Left colon (tissue), 2 donors: ENCODE results near the gene ROR2. TPM values are rescaled to one million over a fixed set of nuclear protein-coding genes. Genes with fewer than 3 reads are reported as not detected.

Experiments
- ATAC-seq: fragments of 200-7000 bp; cut with Tn5 transposase; one replicate; pipeline ENCODE4 v1.9.1; 2020; ENCODE audit warnings: mild to moderate bottlenecking, moderate library complexity
- DNase-seq, 2 donors: peaks; one replicate each; pipeline ENCODE4 v3.0.0-alpha.2; 2020
- intact Hi-C, 2 donors: fragments of 100-400 bp; cut with DNase I in 1 of 2; cut with micrococcal nuclease in 1 of 2; formaldehyde crosslinking; loops; one replicate each; pipeline versions ENCODE4 v1.11.2 to v1.14.0; 2022; cut with DNase I, micrococcal nuclease
- total RNA-seq, 2 donors: library from RNA; stranded (reverse); fragmentation: NEBNext Ultra II Directional; extraction: Animal tissue kit (Norgen Biotek cat#: 25700); gene quantifications; one replicate each; pipeline ENCODE4 v1.2.1, GENCODE V29; 2021
- donor health status: DM: no; HTN: no; CAD: no.
- donor health status: DM: yes; HTN: yes; CAD: no.

The ROR2 gene
- total RNA-seq, 2 donors from 2014 or later, result 6.2 to 8.3 TPM

- intact Hi-C loops, result no loop called here
- DNase-seq (no peak), ATAC-seq (no peak)
These were observed 113.5 kb downstream of the ROR2 start for GRCh38 chr9:91836515-91836914.

- no peak for DNase-seq
- ATAC-seq, result no peak
- intact Hi-C loops, result no loop called here
These were observed 114.4 kb downstream of the ROR2 start for GRCh38 chr9:91835632-91836031.

- DNase-seq, result no peak
- intact Hi-C loops, result no loop called here
- no peak for ATAC-seq
These were observed 114.8 kb downstream of the ROR2 start for GRCh38 chr9:91835216-91835615.

- DNase-seq (no peak), ATAC-seq (peak; percentile 14)
- intact Hi-C loops, result no loop called here
These were observed 115.3 kb downstream of the ROR2 start for GRCh38 chr9:91834740-91835139.

DNA sequence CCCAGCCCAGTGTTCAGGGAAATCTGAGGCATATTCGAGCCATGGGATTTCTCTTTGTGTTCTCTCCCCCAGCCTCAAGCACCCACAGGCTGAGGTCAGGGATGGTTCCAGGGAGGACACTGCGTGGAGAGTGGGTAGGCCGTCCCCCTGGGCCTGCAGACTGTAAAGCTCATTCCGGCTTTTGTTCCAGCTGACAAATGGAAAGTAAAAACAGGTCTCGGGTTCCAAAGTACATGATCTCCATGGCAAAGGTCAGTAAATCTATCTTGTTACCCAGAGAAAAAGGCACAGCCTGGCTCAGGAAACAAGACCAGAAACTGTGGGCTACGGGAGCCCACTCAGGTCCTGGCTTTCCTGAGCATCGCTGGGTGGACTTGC is 116.2 kb downstream of the ROR2 start:
- DNase-seq (no peak), ATAC-seq (no peak)
- intact Hi-C loops, result no loop called here

DNA sequence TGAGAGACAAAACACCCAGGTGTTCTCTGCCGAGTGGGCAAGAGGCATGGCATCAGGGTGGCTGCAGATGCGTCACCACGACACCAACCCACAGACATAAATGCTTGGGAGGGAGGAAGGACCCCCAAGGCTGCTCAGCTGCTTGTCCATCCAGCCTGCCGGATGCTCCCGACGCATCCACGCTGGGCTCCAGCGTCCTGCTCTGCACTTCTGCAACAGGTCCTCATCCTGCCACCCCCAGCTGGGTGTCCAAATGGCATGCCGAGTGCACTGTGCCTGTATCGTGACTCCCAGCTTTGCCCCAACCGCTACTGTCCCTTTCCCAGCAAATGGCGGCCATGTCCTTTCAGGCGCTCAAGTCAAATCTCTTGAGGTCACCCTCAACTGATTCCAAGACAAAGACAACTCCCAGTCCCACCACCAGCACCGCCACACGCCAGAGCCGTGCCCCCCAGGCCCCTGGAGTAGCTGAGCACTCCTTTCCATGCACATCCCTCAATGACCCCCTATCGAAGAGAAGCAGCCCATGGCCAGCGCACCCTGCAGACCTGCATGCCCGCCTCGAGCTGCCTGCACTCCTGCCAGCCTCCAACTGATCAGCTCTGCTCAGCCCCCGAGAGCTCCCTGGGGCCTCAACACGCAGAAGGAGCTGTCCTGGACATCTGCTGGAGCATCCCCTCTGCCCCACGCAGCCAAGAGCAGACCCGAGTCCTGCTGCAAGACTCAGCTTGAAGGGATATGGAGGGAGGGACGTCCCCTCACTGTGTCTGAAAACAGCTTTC is 116.7 kb downstream of the ROR2 start:
- DNase-seq, result no peak
- intact Hi-C loops, result no loop called here
- ATAC-seq, result no peak

DNA sequence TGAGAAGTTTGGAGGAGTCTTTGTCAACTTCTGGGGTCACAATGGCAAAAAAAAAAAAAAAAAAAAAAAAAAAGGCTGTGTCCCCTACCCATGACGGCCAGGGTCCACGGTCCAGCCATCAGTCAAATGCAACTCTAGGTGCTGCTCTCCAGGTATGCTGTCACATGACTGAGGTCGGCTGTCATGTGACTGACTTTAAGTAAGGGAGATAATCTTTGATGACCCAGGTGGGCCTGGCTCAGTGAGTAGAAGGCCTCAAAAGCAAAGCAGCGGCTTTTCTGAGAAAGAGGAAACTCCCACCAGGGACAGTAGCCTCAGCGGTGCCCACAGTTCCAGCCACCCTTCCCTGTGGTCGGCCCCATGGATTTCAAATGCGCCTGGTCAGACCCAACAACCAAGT is 117.7 kb downstream of the ROR2 start:
- DNase-seq (no peak), ATAC-seq (no peak)
- intact Hi-C loops, result no loop called here

DNA sequence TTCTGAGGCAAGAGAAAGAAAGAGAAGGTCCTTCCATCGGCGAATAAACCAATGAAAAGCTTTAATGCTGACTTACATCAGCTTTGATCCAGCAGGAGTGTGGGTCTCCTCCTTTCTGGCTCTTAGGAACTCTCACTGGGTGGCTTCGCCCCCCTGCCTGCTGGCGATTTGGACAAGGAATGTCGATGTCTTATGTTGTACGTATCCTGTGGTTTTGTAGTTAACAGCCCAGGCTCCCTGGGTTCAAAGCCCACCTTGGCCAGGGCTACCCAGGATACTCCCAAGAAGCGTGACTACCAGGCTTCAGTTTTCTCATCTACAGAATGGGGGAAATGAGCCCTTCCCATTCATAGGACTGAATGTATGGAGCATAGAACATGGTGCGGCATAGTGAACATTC is 124.2 kb downstream of the ROR2 start:
- ATAC-seq, result no peak
- intact Hi-C loops, result no loop called here

GRCh38 chr9:91825422-91825821 is 124.6 kb downstream of the ROR2 start:
- ATAC-seq (no peak), DNase-seq (peak in 1 of 2 donors; percentile 39)
- intact Hi-C loops, result no loop called here

More for the DNA sequence above, 124.2 kb downstream of the ROR2 start:
- DNase-seq, result no peak

DNA sequence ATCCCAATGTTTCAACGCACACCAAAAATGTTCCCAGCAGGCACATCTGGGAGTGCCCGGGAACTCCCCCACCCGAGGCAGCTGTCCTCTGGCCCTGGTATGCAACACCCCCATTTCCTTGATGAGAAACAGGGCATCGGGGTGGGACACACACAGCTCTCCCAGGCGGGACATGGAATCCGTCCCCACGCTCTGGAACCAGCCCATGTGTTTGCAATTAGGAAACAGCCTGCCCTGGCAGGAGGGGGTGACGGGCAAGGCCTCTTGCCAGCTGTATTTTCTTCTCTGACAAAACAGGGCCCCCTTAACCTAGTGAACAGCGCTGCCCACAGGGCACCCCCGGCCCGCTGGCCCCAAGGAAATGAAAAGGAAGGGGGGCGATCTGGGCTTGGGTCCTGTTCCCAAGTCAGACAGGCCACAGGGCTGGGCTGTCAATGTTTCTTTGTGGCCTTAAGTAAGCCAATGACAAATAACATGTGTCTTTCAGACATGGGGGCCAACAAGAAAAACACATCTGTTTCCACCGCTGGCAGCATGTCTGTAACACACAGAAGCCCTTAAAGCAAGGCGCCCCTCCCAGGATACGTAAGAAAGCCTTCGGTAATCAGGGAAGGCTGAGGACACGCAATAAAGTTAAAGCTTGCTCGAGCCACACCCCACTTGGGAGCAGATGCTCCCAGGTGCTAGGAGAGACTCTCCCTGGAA is 125.3 kb downstream of the ROR2 start:
- intact Hi-C loops, result no loop called here
- DNase-seq (peak; percentile 25 to 33), ATAC-seq (peak; percentile 89)

DNA sequence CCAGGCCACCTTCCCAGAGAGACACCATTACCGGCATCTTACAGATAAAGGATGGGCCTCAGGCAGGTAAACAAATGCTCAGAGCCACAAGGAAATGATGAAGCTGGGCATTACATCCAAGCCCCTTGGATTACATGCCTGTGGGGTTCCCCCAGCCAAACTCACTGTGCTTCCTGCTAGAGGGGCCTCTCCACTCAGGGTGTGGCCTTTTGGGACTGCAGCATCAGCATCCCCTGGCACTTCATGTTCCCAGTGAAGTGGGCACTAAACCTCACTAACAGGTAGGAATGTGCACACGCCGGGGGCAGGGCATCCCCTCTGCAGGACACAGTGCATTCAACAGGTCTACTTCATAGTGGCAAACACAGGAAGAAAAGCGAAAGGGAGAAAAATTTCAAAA is 125.9 kb downstream of the ROR2 start:
- ATAC-seq, result no peak
- DNase-seq, result peak in 1 of 2 donors; percentile 20
- intact Hi-C loops, result no loop called here

GRCh38 chr9:91820949-91821880 is 128.8 kb downstream of the ROR2 start:
- intact Hi-C loops, result no loop called here
- DNase-seq (peak in 1 of 2 donors; percentile 24), ATAC-seq (peak; percentile 47)

DNA sequence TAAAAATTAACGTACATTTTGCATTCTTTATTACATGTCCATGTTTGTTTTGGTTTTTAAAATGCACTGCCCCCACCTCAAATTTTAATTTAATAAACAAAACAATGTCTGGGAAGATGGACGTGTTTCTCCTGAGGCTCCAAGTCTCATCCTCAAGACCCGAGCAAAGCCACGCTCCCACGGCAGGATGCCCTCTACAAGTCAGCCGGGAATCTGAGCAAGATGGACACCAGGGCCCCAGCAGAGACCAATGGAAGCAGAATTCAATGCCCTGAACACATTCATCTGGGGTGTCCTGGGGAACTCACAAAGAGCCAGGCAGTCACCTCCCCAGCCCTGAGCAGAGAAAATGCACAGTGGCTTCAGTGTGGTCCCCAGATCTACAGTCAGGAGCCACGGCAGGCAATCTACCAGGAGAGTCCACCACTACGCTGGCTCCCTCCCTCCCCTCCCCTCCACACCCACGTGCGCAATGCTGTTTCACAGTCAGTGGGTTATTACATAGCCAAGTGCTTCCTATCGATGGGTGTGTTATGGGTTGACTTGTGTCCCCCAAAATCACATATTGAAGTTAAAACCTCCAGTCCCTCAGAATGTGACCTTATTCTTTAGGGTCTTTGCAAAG is 129.8 kb downstream of the ROR2 start:
- intact Hi-C loops, result no loop called here
- DNase-seq (no peak), ATAC-seq (no peak)

DNA sequence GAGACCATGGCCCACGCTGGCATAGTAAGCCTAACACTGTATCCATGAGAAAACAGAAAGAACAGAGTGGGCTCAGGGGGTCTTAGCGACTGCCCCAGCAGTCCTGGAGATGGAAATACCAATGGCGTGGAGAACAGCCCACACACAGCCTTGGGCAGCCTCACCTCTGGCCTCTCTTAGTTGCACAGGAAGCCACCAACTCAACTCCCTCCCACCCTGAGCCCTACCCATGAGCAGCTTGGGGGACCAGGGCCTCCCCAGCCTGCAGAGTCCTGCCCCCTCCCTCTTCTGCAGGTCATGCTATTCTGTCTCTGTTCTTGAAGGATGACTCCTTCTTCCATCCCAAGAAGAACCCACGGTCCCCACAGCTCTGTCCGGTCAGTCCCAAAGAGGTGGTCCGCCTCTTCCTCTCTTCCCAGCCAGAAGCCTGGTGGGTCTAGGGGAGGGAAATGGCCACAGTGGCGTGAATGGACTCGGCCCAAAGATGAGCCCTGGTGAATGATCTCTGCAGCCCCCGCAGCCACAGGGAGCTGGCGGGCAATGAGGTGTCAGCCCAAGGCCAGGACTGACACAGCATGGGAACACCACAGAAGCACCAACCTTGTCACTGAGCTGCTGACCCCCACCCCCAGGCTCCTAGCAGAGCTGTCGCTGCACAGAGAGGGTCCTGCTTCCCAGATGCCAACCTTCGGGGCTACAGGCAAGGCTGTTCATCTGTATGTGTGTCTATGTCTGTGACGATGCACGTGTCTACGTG is 131.2 kb downstream of the ROR2 start:
- no peak for DNase-seq
- intact Hi-C loops, result no loop called here
- no peak for ATAC-seq

GRCh38 chr9:91818225-91818585 is 131.8 kb downstream of the ROR2 start:
- DNase-seq, result no peak
- ATAC-seq, result no peak
- intact Hi-C loops, result no loop called here

GRCh38 chr9:91817493-91818224 is 132.4 kb downstream of the ROR2 start:
- ATAC-seq, result peak; percentile 59
- DNase-seq, result no peak
- intact Hi-C loops, result no loop called here

- no peak for ATAC-seq
- intact Hi-C loops, result no loop called here
- no peak for DNase-seq
These were observed 132.9 kb downstream of the ROR2 start for GRCh38 chr9:91817106-91817492.

GRCh38 chr9:91816356-91816755 is 133.7 kb downstream of the ROR2 start:
- DNase-seq (no peak), ATAC-seq (no peak)
- intact Hi-C loops, result no loop called here
